ENCODE results near the gene FANCD2.
"Not testable (repeated sequence)": the region's sequence is repeated elsewhere in the genome, so short reads cannot be mapped to it uniquely, and the experiment has no call there.

Gene FANCD2

GRCh38 chr3:10115326-10116137 lies 89.3 kb downstream of the FANCD2 start, which contains the start of gene BRK1:
Gene BRK1, plus strand, starts transcription at chr3:10115675. Its CDS starts 27 bp downstream, at chr3:10115702.
- peak; percentile 89 to 95 for DNase-seq

DNA sequence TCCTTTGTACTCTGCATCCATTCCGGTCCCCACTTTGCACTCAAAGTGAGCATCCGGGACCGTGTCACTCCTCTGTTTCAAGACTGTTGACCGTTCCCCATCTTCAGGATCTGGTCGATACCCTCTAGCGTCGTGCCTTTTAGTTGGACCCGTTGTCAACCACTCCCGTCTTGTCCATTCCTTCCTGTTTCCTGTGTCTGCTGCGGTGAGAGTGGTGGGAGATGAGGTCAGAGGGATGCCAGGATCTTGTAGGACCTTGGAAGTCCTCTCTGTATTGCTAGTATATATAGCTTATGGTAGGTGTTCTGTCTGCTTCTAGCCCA lies 89.9 kb downstream of the FANCD2 start:
- DNase-seq = no peak

DNA sequence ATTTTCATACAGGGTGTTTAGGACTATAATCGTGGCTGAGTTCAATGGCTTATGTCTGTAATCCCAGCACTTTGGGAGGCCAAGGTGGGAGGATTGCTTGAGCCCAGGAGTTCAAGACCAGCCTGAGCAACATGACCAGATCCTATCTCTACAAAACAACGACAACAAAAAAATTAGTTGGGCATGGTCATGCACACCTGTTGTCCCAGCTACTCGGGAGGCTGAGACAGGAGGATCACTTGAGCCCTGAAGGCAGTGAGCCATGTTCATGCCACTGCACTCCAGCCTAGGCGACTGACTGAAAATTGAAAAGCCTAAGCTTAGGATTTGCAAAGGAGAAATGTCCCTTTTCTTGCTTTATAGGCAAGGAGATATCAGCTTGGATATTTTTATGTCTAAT lies 90.7 kb downstream of the FANCD2 start:
- DNase-seq = no peak

GRCh38 chr3:10119376-10119775 lies 93.1 kb downstream of the FANCD2 start:
- DNase-seq = no peak

- DNase-seq = no peak
These were observed 94.8 kb downstream of the FANCD2 start for GRCh38 chr3:10121064-10121463.

DNA sequence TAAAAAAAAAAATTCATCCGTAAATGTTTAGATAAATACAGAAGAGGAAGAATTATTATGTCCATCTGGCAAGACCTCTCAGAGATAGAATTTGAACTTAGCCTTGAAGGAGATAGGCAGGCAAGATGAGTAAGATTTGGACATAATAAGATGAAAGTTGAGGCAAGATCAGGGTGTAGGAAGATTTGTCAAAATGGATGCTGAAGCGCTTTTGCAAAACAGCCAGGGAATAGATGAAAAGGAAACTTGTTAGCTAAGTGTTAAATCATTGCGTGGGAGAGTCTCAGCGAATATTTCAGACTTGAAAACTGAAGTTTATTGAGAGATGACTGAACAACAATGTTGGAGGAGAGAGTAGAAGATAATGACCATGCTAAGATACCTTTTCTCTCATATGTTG lies 96.5 kb downstream of the FANCD2 start:
- no peak for DNase-seq

GRCh38 chr3:10135872-10136271 lies 109.6 kb downstream of the FANCD2 start:
- not testable (repeated sequence) for DNase-seq

DNA sequence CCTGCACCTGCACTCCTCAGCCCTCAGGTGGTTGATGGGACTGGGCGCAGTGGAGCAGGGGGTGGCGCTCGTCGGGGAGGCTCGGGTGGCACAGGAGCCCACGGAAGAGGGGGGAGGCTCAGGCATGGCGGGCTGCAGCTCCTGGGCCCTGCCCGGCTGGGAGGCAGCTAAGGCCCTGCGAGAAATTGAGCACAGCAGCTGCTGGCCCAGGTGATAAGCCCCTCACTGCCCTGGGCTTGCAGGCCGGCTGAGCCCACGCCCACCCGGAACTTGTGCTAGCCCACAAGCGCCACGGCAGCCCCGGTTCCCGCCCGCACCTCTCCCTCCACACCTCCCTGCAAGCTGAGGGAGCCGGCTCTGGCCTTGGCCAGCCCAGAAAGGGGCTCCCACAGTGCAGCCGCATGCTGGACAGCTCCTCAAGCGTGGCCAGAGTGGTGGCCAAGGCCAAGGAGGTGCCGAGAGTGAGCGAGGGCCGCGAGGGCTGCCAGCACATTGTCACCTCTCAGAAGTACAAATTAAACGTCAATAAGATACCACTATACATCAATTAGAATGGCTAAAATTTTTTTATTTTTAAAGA lies 110.3 kb downstream of the FANCD2 start:
- no peak for DNase-seq

DNA sequence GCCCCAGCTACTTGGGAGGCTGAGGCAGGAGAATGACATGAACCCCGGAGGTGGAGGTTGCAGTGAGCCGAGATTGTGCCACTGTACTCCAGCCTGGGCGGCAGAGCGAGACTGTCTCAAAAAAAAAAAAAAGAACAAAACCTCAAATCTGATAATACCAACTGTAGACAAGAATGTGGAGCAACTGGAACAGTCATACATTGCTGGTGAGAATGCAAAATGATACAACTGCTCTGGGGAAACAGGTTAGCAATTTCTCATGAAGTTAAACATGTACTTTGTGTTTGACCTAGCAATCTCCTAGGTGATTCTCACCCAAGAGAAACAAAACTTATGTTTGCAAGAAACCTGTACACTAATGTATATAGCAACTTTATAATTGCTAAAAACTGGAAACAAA lies 110.9 kb downstream of the FANCD2 start:
- no peak for DNase-seq

GRCh38 chr3:10140996-10141546 lies 114.8 kb downstream of the FANCD2 start:
- no peak for DNase-seq

DNA sequence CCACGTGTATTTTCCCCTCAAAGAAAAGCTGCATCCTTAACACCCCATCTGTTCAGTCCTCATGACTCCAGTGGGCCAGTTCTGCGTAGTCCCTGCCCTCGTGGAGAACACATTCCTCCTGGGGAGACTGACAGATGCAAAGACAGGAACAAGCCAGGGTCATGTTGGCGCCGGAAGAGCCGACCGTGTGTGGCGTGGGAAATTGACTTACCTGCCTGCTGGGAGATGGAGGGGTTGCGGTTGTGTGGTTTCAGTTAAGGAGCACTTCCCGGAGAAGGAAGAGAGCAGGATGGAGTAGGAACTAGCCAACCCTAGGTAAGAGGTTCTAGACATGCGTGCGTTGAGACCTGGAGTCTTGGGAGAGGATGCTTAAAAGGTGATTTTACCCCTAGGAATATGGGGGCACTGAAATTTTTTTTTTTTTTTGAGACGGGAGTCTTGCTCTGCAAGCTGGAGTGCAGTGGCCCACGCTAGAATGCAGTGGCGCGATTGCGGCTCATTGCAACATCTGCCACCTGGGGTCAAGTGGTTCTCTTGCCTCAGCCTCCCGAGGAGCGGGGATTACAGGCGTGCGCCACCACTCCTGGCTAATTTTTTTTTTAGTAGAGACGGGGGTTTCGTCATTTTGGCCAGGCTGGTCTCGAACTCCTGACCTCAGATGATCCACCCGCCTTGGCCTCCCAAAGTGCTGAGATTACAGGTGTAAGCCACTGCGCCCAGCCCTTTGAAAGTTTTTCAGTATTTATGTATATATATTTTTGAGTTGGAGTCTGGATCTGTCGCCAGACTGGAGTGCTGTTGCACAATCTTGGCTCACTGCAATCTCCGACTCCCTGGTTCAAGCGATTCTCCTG lies 116.7 kb downstream of the FANCD2 start:
- no peak for DNase-seq

DNA sequence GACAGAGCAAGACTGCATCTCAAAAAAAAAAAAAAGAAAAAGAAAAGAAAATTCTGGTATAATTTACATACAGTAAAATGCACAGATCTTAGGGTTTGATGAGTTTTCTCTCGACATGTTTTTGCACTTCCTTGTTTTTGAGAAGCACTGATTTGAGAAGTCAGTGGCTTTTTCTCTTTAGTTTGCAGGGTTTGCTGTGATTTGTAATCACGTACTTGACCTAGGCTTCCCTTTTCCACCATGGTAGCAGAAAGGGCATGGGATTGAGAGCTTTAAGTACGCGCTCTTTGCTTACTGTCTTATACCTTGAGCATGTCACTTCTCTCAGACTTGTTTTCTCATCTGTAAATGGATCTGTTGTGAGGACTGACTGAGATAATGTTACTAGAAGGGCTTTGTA lies 119.4 kb downstream of the FANCD2 start:
- DNase-seq = no peak

DNA sequence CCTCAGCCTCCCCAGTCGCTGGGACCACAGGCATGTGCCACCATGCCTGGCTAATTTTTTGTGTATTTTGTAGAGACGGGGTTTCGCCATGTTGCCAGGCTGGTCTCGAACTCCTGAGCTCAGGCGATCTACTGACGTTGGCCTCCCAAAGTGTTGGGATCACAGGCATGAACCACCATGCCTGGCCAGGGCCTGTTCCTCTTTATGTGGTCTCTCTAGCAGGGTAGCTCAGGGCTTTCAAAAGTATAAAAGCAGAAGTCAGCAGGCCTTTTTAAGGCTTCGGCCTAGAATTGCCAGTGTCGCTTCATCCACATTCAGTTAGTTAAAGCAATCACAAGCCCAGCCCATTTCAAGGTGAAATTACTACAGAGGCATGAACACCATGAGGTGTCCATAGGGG lies 123.0 kb downstream of the FANCD2 start:
- no peak for DNase-seq

GRCh38 chr3:10150987-10151386 lies 124.8 kb downstream of the FANCD2 start:
- DNase-seq = no peak

Data from stimulated activated CD4-positive, alpha-beta T cell treated with anti-CD3 and anti-CD28 coated beads, Interleukin-4, amount 100 ng/mL, for 4 hours (primary cell).